GM21447 (cell line): ENCODE measurements around the gene PDE10A.
"Not testable (repeated sequence)": the region's sequence is repeated elsewhere in the genome, so short reads cannot be mapped to it uniquely, and the experiment has no call there.

Experiments used
- ATAC-seq: cut with Tn5 transposase; IDR thresholded peaks from one replicate; pipeline ENCODE4 v1.9.1; 2021; ENCODE audit not compliant: unreplicated experiment

The PDE10A gene

DNA sequence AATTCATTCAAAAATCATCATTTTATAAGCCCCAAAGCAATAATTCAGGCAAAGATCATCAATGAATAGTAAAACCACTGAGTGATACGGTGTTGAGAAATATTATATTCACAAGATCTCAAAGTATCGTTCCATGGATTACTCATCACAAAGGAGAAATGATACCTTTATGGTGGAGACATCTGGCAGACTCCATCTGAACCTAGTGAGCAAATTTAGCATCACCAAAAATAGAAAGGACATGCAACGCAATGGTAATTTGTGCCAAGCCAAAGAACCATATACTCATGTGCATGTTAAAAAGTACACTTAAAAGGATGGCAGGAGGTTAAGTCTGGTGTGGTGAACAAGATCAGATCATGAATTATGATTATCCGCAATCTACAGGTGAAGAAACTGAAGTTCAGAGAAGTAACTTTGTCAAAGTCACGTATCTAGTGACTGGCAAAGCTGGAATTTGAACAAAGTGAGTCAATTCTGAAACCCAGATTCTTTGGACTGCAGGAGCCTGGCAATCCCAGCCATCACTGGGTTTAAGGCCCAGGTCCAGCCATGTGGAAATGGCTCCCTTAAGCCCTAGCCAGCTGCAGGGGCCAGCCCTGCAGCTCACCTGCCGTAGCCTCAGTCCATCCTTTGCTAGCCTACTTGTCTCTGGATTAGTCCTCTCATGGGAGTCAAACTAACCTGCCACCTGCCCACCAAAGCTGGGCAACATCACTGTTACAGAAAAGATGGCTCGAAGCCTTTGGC lies 68.3 kb downstream of the PDE10A start:
- ATAC-seq = no peak

DNA sequence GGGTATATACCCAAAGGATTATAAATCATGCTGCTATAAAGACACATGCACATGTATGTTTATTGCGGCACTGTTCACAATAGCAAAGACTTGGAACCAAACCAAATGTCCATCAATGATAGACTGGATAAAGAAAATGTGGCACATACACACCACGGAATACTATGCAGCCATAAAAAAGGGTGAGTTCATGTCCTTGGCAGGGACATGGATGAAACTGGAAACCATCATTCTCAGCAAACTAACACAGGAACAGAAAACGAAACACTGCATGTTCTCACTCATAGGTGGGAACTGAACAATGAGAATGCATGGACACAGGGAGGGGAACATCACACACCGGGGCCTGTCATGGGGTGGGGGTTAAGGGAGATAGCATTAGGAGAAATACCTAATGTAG lies 70.1 kb downstream of the PDE10A start:
- not testable (repeated sequence) for ATAC-seq

DNA sequence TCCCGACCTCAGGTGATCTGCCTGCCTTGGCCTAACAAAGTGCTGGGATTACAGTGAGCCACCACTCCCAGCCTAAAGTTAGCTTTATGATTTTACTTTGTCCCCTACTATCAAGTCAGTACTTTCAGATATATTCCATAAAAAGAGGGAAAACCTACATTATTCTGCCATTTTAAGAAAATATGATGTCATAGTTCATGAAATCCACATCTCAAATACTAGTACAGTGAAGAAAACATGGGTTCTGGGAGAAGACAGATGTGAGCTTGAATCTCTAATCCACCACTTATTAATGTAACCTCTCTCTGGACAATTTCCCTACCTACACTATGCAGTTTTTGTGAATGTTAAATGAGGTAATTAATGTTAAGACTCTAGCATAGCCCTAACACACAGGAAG lies 74.5 kb downstream of the PDE10A start:
- no peak for ATAC-seq

DNA sequence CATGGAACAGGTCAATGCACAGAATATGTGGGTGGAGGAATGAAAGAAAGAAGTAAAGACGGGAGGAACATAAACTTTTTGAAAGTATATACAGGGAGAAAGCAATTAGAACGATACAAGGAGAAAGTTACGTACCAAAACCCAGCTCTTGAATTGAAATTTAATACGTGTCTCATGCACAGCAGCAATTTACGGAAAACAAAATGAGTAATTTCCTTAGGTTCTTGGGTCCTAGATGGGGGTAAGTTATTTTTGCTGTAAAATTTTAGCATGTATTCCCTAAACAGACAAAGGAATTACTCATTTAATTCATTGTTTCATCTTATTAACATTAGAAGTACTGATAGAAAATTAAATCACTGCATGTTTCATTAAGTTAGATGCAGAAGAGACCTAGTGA lies 75.8 kb downstream of the PDE10A start:
- ATAC-seq = no peak

DNA sequence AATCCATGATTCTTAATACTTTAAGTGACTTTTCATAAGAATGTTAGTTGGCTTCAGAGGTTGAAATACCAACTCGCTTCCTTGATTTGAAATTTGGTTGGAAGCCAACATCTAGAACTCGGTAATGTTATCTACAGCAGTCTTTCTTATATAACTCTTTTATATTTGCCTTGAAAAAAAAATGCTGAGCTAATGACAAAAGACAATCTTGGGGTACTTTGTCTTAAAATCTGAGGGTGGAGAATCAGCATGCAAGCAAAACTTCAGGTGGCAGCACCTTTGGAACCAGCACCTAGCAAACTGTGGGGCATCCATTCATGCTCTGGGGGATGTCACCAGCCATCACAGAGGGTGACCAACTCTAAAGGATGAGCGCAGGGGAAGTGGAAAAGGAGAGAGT lies 76.3 kb downstream of the PDE10A start:
- ATAC-seq = no peak

DNA sequence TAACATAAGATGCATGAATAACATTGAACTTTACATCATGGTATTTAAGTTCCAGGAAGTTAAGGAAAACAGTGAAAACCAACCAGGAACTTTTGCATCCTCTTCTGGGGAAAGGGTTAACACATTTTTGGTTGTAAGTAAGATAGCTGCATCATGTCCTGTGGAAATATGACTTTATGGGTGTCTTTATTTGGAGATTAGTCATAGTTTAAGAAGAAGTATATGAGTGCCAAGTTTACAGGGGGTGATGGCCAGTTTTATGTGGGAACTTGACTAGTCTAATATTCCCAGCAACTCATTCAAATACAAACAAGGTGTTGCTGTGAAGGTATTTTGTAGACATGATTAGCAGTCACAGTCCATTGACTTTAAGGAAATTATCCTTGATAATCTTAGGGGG lies 78.0 kb downstream of the PDE10A start:
- no peak for ATAC-seq

DNA sequence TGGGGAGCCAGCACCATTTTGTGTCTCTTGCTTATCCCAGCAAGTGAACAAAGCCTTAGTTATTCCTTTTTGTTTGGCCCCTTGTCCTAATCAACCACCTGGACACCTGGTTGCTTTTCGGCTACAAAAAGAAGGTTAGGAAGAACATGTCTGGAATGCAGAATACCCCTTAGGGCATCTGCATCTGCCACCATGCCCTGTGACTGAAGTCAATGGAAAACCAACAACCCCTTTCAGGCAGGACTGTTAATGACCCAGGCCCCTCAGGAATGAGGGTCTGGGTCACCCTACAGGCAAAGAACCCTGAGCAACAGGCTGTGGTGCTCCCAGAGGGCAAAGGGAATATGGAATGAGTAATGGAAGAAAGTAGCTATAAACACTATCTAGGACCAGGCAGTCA lies 78.5 kb downstream of the PDE10A start:
- no peak for ATAC-seq

DNA sequence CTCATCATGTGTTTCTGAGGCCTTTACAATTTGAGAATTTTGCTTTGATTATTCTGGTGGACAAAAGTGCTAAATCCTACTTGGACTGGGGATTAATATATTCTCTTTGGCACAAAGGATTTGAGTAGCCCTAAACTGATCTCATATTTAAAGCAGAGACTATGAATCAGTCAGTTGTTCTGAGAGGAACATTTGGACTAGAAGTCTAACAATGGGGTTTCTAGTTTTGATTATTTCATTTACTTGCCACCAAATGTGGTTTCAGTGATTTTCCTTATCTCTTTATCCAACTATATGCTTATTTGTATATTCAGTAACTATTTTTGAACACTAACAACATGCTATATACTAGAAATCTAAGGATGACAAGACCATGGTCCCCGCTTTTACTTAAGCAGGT lies 81.4 kb downstream of the PDE10A start:
- no peak for ATAC-seq

DNA sequence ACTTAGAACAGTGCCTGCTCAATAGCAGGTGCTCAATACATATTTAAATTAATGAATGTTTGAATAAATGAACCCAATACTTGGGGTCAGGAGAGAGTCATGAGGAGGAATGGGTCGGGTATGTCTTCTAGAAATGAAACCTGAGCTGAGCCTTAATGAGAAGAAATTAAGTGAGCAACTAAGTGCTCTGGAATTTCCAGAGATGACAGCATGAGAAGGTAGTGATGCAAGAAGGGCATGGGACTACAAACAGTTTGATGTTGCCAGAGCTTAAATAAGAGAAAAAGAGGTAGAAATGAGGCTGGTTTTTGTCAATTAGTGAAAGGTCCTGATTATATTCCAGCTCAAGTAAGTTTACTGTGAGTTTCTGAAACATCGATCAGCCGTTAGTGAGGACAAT lies 82.9 kb downstream of the PDE10A start:
- no peak for ATAC-seq

DNA sequence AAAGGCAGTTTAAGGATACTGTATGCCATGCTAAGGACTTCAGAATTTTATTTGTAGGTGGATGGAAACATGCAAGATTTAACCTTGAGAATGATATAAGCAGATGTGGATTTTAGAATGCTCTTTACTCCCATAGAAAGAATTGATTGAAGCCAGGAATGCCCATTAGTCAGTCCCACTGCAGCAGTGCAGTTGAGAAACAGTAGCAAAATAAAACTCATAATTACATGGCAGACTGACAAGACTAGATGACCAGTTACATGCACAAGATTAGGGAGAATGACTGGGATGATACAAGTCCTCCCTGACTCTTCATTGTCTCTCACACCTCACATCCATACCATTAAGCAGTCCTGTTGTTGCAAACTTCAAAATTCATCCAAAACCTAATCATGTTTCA lies 83.9 kb downstream of the PDE10A start:
- no peak for ATAC-seq

DNA sequence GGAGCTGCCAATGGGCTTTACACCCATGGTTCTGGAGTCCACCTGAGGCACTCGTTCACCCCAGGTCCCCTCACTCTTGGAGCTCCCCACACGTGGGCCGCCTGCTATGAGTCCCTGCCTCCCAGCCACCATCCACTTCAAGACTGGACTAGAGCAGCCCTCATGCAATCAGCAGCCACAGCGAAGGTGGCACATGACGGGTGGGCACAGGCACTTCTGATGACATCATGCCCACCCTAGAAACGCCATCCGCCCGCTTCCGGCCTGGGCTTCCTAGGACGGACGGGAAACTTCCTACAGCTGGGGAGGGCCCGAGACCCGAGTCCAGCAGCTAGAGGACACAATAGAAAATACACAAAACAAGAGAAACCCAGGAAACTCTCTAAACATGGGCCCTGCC lies 85.5 kb downstream of the PDE10A start:
- no peak for ATAC-seq

DNA sequence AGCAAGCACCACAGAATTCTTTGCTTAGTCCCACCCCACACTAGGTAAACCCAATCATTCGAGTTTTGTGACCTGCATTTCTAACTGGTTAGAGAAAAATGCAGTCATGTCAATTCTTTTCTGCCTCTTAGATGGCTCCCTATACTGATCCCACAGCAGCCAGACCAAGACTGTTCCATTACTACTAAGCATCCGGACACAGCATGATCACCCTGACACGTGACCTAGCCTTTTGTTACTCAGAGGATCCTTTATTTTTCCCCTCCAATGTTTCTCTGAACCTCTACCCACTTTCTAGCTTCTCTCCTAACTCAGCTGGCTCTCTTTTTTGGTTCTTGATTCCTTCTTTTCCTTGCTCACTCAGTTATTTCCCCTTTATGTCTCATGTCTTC lies 87.9 kb downstream of the PDE10A start:
- no peak for ATAC-seq

DNA sequence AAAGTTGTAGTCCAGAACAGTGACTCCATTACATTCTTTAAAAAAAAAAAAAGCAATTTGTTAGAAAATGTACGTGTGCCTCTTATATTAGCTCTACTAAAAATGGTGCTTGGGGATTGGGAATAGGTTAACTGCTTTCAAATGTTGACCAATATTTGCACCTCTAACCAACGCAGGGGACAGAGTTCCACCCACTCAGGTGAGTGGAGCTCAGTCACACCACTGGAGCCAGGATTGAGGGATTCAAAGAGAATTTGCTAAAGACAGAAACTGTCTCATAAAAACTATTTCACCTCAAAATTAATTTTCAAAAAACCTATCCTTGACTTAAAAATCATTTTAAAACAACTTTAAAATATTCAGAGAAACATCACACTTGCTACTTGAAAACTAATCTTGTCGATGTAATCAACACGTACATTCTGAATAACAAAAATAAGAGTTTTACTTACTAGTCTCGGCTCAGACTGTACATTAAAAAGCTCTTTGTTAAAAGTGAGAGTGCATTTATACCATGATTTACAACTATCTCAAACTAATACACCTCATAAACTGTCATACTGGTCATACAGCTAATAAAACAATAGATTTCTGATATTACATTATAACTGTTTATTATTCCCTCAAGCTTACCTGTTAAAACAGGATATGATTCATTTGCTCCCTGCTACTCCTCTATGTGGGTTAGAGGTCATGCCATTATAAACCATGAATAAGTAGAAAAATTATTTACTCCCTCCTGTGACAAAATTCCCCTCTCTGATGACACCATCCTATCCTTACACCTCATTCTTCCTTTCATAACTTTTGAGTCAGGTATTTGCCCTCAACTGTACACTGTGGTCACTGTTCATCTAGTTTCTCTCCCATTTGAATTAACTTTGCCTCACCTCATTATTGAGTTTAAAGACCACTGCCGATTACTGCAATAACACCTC lies 88.6 kb downstream of the PDE10A start:
- peak; percentile 36 for ATAC-seq

DNA sequence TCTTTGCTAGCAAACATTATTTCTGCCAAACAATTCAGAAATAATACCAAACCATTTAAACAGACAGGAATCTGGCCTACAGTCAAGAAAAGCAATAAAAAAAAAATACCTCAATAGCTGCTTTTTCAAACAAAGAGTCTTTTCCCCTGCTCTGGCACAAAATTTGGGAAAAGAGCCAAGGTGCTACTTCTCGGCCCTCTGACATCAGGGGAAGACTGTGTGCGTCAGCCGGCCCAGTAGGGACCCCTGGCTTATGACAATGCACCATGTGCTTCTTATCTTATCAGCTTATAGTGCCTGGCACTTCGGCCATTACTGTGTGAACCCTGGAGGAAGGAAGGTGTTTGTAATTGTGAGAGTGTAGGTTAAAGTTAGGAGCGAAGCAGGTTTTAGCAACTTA lies 89.4 kb downstream of the PDE10A start:
- ATAC-seq = no peak

DNA sequence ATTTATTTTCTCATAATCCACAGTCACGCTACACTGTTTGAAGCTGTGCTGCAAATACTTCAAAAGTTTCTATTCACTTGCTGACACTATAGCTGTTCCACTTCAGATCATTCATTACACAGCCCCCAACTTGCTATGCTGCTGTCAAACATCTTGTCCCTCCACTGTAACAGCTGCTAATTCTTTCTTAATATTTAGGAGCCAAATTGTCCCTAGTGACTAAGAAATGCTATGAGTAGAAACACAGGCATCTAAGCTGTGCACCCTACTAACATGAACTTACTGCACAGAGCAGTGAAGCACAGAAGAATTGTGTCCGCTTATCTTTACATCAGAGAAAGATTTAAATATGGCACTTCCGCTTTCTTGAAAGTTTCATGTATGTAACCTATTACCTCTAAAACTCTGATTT lies 91.3 kb downstream of the PDE10A start:
- peak; percentile 82 for ATAC-seq

DNA sequence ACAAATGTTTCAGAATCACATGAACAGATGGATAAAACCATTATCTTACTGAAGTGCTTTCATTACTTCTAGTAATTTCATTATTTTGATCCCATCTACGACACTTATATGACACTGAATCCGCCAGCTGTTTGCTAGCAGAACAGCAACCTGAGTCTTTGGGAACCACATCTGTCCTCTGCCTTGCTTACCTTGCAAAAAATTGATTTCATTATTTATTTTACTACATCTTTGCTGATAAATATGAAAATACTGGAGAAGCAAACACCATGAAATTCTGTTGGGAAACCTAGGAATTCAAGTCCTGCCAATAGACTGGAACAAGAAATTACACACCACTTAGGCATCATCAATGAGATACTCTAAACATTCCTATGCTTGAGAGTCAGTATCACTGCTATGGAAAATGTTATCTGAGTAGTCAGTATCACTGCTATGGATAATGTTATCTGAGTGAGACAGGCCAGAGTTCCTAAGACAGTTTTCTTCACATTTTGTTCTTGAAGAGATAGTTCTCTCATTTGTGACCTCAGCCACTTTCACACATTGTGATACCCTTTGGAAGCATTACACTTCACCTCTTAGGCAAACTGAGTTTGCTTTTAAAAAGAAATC lies 91.9 kb downstream of the PDE10A start:
- no peak for ATAC-seq

DNA sequence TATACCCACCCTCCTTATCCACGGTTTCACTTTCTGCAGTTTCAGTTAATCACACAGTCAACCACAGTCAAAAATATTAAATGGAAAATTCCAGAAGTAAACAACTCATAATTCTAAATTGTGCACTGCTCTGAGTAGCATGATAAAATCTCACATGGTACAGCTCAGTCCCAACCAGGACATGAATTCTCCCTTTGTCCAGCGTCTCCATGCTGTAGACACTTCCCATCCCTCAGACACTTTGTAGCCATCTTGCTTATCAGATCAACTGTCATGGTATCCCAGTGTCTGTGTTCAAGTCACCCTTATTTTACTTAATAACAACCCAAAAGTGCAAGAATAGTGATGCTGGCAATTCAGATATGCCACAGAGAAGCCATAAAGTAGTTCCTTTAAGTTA lies 94.7 kb downstream of the PDE10A start:
- no peak for ATAC-seq

DNA sequence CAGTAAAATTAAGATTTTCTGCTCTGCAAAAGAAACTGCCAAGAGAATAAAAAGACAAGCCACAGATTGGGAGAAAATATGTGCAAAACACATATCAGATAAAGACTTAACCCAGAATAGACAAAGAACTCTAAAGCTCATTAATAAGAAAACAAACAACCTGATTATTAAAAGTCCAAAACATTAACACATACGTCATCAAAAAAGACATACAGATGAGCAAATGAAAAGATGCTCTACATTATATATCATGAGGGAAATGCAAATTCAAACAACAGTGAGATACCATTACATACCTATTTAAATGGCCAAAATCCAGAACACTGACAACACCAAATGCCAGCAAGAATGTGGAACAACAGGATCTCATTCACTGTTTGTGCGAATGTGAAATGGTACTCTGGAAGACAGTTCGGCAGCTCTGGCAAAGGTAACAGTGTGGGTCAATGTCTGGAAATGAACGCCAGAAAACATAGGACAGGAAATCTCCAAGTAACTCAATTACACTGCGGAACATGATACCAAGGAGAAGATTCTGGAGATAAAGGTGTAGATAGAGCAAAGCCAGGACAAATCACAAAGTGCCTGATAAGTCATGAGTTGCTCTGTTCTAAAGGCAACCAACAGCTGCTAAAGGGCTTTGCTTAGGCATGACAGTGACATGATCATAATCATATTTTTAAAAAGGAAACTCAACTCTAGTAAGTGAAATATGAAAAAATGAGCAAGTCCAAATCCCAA lies 96.8 kb downstream of the PDE10A start:
- no peak for ATAC-seq

DNA sequence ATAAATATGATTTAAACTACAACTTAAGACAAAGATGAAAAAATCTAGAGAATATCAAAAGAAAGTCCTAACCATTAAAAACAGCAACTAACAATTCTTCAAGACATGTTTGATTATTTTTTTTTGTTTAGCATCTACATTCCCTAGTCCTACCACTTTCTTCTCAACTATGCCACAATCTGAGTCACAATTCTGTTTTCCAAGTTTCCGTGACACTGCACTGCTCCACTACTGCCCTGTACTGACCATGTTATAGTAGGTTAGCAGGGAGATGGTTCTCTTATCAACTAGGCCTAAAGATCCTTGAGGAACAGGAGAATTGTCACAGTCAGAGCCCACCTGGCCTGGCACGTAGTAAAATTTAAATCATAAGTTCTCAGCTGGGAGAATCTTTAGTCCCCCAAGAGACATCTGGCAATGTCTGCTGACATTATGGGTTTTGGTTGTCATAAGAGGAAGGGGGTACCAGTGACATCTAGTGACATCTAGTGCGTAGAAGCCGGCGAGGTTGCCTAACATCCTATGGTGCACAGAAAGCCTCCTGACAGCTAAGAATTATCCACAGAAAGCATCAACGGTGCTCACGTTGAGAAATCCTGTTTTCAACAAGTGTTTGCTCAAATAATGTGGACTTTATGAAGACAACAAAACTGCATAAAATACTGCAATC lies 100.5 kb downstream of the PDE10A start:
- no peak for ATAC-seq

DNA sequence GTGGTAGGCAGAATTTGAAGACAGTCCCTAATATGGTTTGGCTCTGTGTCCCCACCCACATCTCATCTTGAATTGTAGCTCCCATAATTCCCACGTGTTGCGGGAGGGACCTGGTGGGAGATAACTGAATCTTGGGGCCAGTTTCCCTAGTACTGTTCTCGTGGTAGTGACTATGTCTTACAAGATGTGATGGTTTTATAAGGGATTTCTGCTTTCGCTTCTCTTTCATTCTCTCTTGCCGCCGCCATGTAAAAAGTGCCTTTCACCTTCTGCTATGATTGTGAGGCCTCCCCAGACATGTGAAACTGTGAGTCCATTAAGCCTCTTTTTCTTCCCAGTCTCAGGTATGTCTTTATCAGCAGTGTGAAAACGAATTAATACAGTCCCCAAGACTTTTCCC lies 103.4 kb downstream of the PDE10A start:
- ATAC-seq = no peak

DNA sequence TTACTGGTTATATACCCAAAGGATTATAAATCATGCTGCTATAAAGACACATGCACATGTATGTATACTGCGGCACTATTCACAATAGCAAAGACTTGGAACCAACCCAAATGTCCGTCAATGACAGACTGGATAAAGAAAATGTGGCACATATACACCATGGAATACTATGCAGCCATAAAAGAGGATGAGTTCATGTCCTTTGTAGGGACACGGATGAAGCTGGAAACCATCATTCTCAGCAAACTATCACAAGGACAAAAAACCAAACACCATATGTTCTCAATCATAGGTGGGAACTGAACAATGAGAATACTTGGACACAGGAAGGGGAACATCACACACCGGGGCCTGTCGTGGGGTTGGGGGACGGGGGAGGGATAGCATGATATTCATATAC lies 104.9 kb downstream of the PDE10A start:
- not testable (repeated sequence) for ATAC-seq
